Measurements from ENCODE around the gene GJB3. TPM values are rescaled to one million over a fixed set of nuclear protein-coding genes. Genes with fewer than 3 reads are reported as not detected.

GJB3 gene
- total RNA-seq, 1 donor from 2014 or later = not detected

DNA sequence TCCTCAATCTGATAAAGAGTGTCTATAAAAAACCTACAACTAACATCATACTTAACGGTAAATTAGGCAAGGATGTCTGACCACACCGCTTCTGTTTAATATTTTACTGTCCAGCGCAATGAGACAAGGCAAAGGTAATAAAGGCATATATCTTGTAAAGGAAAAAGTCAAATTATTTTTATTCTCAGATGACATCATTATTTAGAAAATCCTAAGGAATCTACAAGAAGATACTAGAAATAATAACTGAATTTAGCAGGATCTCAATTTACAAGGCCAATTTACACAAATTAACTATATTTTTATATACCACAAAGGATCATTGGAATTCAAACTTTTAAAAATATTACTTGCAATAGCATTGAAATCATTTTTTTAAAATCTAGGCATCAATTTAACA is 41.2 kb downstream of the GJB3 start:
- DNase-seq (ENCODE audit: low read depth) = no peak

- DNase-seq (ENCODE audit: low read depth) = no peak
Measured at GRCh38 chr1:34824817-34825454, 43.9 kb downstream of the GJB3 start.

DNA sequence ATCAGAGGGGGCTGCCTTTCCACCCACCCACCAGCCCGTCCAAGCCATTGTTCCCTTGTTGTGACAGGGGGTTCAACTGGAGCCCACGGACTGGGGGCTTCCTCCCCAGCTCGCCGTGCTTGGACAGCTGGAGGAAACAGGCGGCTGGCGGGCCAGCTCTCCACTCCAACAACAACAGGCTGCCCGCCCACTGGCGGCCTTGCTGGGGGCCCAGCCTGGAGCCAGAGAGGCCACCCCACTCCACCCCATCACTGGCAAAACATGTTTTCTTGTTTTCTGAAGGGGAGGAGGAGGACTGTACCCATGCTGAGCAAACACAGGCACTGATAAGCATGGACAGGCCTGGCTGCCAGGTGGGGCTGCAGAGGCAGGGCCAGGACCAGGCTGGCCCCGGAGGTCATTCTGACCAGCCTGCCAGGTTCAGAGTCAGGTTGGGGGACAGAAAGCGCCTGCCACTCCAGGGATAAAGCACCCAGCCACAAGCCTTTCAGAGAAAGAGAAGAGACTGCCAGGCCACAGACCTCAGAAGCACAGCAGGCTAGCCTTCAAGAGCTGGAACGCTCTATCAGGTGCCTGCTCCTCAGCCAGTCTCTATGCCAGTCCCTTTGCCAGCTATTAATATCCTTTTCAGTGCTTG is 44.6 kb downstream of the GJB3 start:
- DNase-seq (ENCODE audit: low read depth) = peak; percentile 54

GRCh38 chr1:34827341-34827941 is 46.4 kb downstream of the GJB3 start:
- DNase-seq (ENCODE audit: low read depth) = no peak

DNA sequence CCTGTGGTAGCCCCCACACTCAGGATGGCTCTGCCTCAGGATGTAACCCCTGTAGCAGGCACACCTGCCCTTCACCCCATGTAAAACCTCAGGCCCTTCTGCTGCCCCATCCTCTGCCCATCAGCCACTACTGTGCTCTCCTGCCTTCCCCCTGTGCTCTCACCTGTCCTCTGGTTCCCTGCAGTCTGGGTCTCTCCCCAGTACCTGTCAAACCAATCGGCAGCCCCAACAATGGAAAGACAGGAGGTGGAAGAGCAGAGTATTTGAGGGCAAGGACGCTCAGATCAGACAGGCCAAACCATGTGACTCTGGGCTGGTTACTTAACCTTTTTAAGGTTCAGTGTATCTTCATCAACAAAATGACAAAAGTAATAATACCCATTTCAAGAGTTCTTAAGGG is 47.6 kb downstream of the GJB3 start:
- DNase-seq (ENCODE audit: low read depth) = no peak

- DNase-seq (ENCODE audit: low read depth) = peak; percentile 44
Measured at GRCh38 chr1:34829250-34829649, 48.2 kb downstream of the GJB3 start.

- no peak for DNase-seq (ENCODE audit: low read depth)
Measured at GRCh38 chr1:34831721-34832246, 50.8 kb downstream of the GJB3 start.

- DNase-seq (ENCODE audit: low read depth) = no peak
Measured at GRCh38 chr1:34833711-34834110, 52.7 kb downstream of the GJB3 start.

Other genes with a start within 250 kb of the GJB3 start
- not detected in 2 replicates for gene GJB5, start 26.2 kb upstream of the GJB3 start, total RNA-seq
- gene GJB4, start 21.5 kb upstream of the GJB3 start, total RNA-seq = not detected in 2 replicates
- not detected in 2 replicates for gene GJA4, start 11.8 kb downstream of the GJB3 start, total RNA-seq
- gene SMIM12, start 78.5 kb downstream of the GJB3 start, total RNA-seq = 17.6 and 23.8 TPM in 2 replicates
- gene DLGAP3, start 148.4 kb downstream of the GJB3 start, total RNA-seq = 0.05 TPM in 1 of 2 replicates, not detected in the other
- 18.7 and 26.3 TPM in 2 replicates for gene TMEM35B, start 204.1 kb downstream of the GJB3 start, total RNA-seq